ENCODE data around the gene KCNIP1. TPM values are rescaled to one million over a fixed set of nuclear protein-coding genes. Genes with fewer than 3 reads are reported as not detected.
"Not testable (repeated sequence)": the region's sequence is repeated elsewhere in the genome, so short reads cannot be mapped to it uniquely, and the experiment has no call there.

KCNIP1 gene
- total RNA-seq, 1 donor from 2014 or later: 0.45 TPM

GRCh38 chr5:170761708-170762066 is 257.9 kb downstream of the KCNIP1 start:
- H3K4me1 Mint-ChIP-seq (ENCODE audit: low read depth, unreplicated experiment): peaks cover 16% of the 10 kb centered on the region
- Histone ChIP-seq H3K27ac (ENCODE audit: low read depth, low read length) (no peak overlapping the region), H3K4me1 (ENCODE audit: insufficient read depth, low read length) (no peaks in the 10 kb centered on the region), H3K4me3 (ENCODE audit: insufficient read depth, low read depth, low read length) (no peak overlapping the region), H3K9me3 (ENCODE audit: insufficient read depth, low read depth, low read length) (no peaks in the 10 kb centered on the region), H3K27me3 (ENCODE audit: insufficient read depth, low read length) (no peaks in the 10 kb centered on the region), H3K9ac (ENCODE audit: low read length) (no peak overlapping the region), H3K36me3 (ENCODE audit: insufficient read depth, low read length) (no peaks in the 10 kb centered on the region), H3K4me2 (ENCODE audit: low read length) (no peak overlapping the region), H2AFZ (ENCODE audit: low read depth, low read length) (no peak overlapping the region), H3K79me2 (ENCODE audit: insufficient read depth, low read length) (no peaks in the 10 kb centered on the region), H4K20me1 (ENCODE audit: insufficient read depth, low read length) (no peaks in the 10 kb centered on the region)
- H3K27me3 Mint-ChIP-seq (ENCODE audit: low read depth, unreplicated experiment): peaks cover 24% of the 10 kb centered on the region
- FAIRE-seq (no peak), DNase-seq (ENCODE audit: low read depth) (no peak)
- no peak overlapping the region for H3K4me3 Mint-ChIP-seq (ENCODE audit: unreplicated experiment)
- H3K27ac Mint-ChIP-seq (ENCODE audit: unreplicated experiment): no peak overlapping the region
- H3K9me3 Mint-ChIP-seq (ENCODE audit: unreplicated experiment): peaks cover 1% of the 10 kb centered on the region
- TF ChIP-seq EZH2 (IDR thresholded peaks at IDR 0.05; ENCODE audit: insufficient read depth, low read length): no peak
- no peak for TF ChIP-seq CTCF (IDR thresholded peaks at IDR 0.05; ENCODE audit: insufficient read depth, low read depth, low read length)
- no peaks in the 10 kb centered on the region for H3K36me3 Mint-ChIP-seq (ENCODE audit: low read depth, unreplicated experiment)

- H3K27me3 ChIP-seq (ENCODE audit: insufficient read depth, low read length); H3K9me3 ChIP-seq (ENCODE audit: insufficient read depth, low read depth, low read length); DNase-seq (ENCODE audit: low read depth); H3K4me1 Mint-ChIP-seq (ENCODE audit: low read depth, unreplicated experiment); H3K36me3 ChIP-seq (ENCODE audit: insufficient read depth, low read length); H2AFZ ChIP-seq (ENCODE audit: low read depth, low read length); H3K36me3 Mint-ChIP-seq (ENCODE audit: low read depth, unreplicated experiment); H3K79me2 ChIP-seq (ENCODE audit: insufficient read depth, low read length); H3K4me2 ChIP-seq (ENCODE audit: low read length); H4K20me1 ChIP-seq (ENCODE audit: insufficient read depth, low read length); H3K4me3 ChIP-seq (ENCODE audit: insufficient read depth, low read depth, low read length); FAIRE-seq; H3K4me1 ChIP-seq (ENCODE audit: insufficient read depth, low read length); H3K27ac Mint-ChIP-seq (ENCODE audit: unreplicated experiment); H3K9ac ChIP-seq (ENCODE audit: low read length); H3K9me3 Mint-ChIP-seq (ENCODE audit: unreplicated experiment); H3K27ac ChIP-seq (ENCODE audit: low read depth, low read length); H3K4me3 Mint-ChIP-seq (ENCODE audit: unreplicated experiment): not testable (repeated sequence)
- peaks cover 24% of the 10 kb centered on the region for H3K27me3 Mint-ChIP-seq (ENCODE audit: low read depth, unreplicated experiment)
These were observed 258.5 kb downstream of the KCNIP1 start for GRCh38 chr5:170762298-170762697.

- H3K36me3 ChIP-seq (ENCODE audit: insufficient read depth, low read length); H3K27ac ChIP-seq (ENCODE audit: low read depth, low read length); H2AFZ ChIP-seq (ENCODE audit: low read depth, low read length); H3K4me3 ChIP-seq (ENCODE audit: insufficient read depth, low read depth, low read length); H3K79me2 ChIP-seq (ENCODE audit: insufficient read depth, low read length); H3K4me1 ChIP-seq (ENCODE audit: insufficient read depth, low read length); H3K9me3 ChIP-seq (ENCODE audit: insufficient read depth, low read depth, low read length); H3K4me2 ChIP-seq (ENCODE audit: low read length); H3K36me3 Mint-ChIP-seq (ENCODE audit: low read depth, unreplicated experiment); H3K4me3 Mint-ChIP-seq (ENCODE audit: unreplicated experiment); H3K9ac ChIP-seq (ENCODE audit: low read length); FAIRE-seq; H3K9me3 Mint-ChIP-seq (ENCODE audit: unreplicated experiment); DNase-seq (ENCODE audit: low read depth); H3K4me1 Mint-ChIP-seq (ENCODE audit: low read depth, unreplicated experiment); H4K20me1 ChIP-seq (ENCODE audit: insufficient read depth, low read length); H3K27me3 ChIP-seq (ENCODE audit: insufficient read depth, low read length); H3K27ac Mint-ChIP-seq (ENCODE audit: unreplicated experiment): not testable (repeated sequence)
- peaks cover 25% of the 10 kb centered on the region for H3K27me3 Mint-ChIP-seq (ENCODE audit: low read depth, unreplicated experiment)
These were observed 262.0 kb downstream of the KCNIP1 start for GRCh38 chr5:170765868-170766267.

DNA sequence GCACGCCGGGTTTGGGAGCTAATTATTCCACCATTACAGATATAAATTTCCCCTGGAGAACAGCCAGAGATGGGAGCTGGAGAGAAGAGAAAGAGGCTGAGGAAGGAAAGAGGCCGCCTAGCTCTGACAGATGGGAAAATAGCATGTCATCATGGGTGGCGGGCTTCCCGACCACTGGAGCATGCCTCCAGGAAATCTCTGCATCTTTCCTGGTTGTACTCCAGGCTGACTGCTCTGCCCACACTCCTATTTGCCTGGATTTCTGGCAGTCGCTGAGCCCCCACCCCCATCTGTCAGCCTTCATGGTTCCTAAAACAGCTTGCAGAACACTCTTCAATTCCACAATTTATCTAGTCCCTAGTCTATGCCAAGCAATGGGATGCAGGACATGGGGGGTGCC is 265.4 kb downstream of the KCNIP1 start:
- H3K4me3 Mint-ChIP-seq (ENCODE audit: unreplicated experiment): no peak overlapping the region
- no peak overlapping the region for H2AFZ ChIP-seq (ENCODE audit: low read depth, low read length)
- no peaks in the 10 kb centered on the region for H3K27me3 ChIP-seq (ENCODE audit: insufficient read depth, low read length)
- H3K36me3 Mint-ChIP-seq (ENCODE audit: low read depth, unreplicated experiment): no peaks in the 10 kb centered on the region
- H3K79me2 ChIP-seq (ENCODE audit: insufficient read depth, low read length): no peaks in the 10 kb centered on the region
- no peaks in the 10 kb centered on the region for H3K36me3 ChIP-seq (ENCODE audit: insufficient read depth, low read length)
- H3K9ac ChIP-seq (ENCODE audit: low read length): no peak overlapping the region
- no peaks in the 10 kb centered on the region for H3K4me1 ChIP-seq (ENCODE audit: insufficient read depth, low read length)
- TF ChIP-seq EZH2 (IDR thresholded peaks at IDR 0.05; ENCODE audit: insufficient read depth, low read length) (no peak), CTCF (IDR thresholded peaks at IDR 0.05; ENCODE audit: insufficient read depth, low read depth, low read length) (no peak)
- no peaks in the 10 kb centered on the region for H3K4me1 Mint-ChIP-seq (ENCODE audit: low read depth, unreplicated experiment)
- H3K27ac Mint-ChIP-seq (ENCODE audit: unreplicated experiment): no peak overlapping the region
- no peaks in the 10 kb centered on the region for H3K9me3 Mint-ChIP-seq (ENCODE audit: unreplicated experiment)
- H3K27ac ChIP-seq (ENCODE audit: low read depth, low read length): no peak overlapping the region
- no peaks in the 10 kb centered on the region for H3K9me3 ChIP-seq (ENCODE audit: insufficient read depth, low read depth, low read length)
- FAIRE-seq (no peak), DNase-seq (ENCODE audit: low read depth) (no peak)
- H3K4me3 ChIP-seq (ENCODE audit: insufficient read depth, low read depth, low read length): no peak overlapping the region
- H3K4me2 ChIP-seq (ENCODE audit: low read length): no peak overlapping the region
- no peaks in the 10 kb centered on the region for H4K20me1 ChIP-seq (ENCODE audit: insufficient read depth, low read length)
- H3K27me3 Mint-ChIP-seq (ENCODE audit: low read depth, unreplicated experiment): peaks cover 31% of the 10 kb centered on the region
